HCT116 (cell line): Measurements from ENCODE around the gene CBX8.

Experiments
- CBX3 ChIP-seq: IDR thresholded peaks from 2 replicates; pipeline ENCODE4 v1.6.1; 2012; ENCODE audit warnings: low read depth
- CTCF ChIP-seq, 3 experiments: fragments of 200-600 bp in 1 of 3; sonication (generic) in 1 of 3; IDR thresholded peaks in 2 of 3; conservative IDR thresholded peaks in 1 of 3; 2 replicates each; pipeline ENCODE4 v1.5.1; 2012 to 2017; ENCODE audit warnings: low read depth in 2 of 3, low read length in 2 of 3, antibody characterized with exemption in 1 of 3, borderline replicate concordance in 1 of 3, control low read depth in 1 of 3, mild to moderate bottlenecking in 1 of 3, mixed read lengths in 1 of 3, mixed run types in 1 of 3, moderate library complexity in 1 of 3; ENCODE audit not compliant: insufficient read depth in 1 of 3
- EZH2 ChIP-seq: fragments of 200-600 bp; sonication (generic); IDR thresholded peaks from 2 replicates; pipeline ENCODE4 v1.6.1; 2017; ENCODE audit warnings: antibody characterized with exemption, mixed run types
- EZH2phosphoT487 ChIP-seq: fragments of 200-600 bp; IDR thresholded peaks from 2 replicates; pipeline ENCODE4 v1.6.1; 2018; ENCODE audit warnings: antibody characterized with exemption, borderline replicate concordance
- JUND ChIP-seq: IDR thresholded peaks from 2 replicates; pipeline ENCODE4 v1.6.1; 2012
- POLR2A ChIP-seq: IDR thresholded peaks from 2 replicates; pipeline ENCODE4 v1.7.0; 2011; ENCODE audit warnings: borderline replicate concordance; ENCODE audit not compliant: insufficient read depth, insufficient read length; ENCODE audit errors: extremely low read depth
- POLR2AphosphoS5 ChIP-seq: IDR thresholded peaks from 2 replicates; pipeline ENCODE4 v1.6.1; 2011; ENCODE audit warnings: mild to moderate bottlenecking, low read depth, low read length, moderate library complexity
- RAD21 ChIP-seq: IDR thresholded peaks from 2 replicates; pipeline ENCODE4 v1.6.1; 2012; ENCODE audit warnings: low read depth, mild to moderate bottlenecking
- REST ChIP-seq: IDR thresholded peaks from 2 replicates; pipeline ENCODE4 v1.6.1; 2012; ENCODE audit warnings: low read depth
- SIN3A ChIP-seq: IDR thresholded peaks from 2 replicates; pipeline ENCODE4 v1.6.1; 2012; ENCODE audit warnings: low read depth
- SP1 ChIP-seq: IDR thresholded peaks from 2 replicates; pipeline ENCODE4 v1.6.1; 2012; ENCODE audit warnings: low read depth
- TCF7L2 ChIP-seq: IDR thresholded peaks from 2 replicates; pipeline ENCODE4 v1.7.0; 2011; ENCODE audit warnings: borderline replicate concordance, inconsistent platforms; ENCODE audit not compliant: insufficient read depth, insufficient read length; ENCODE audit errors: extremely low read depth
- YY1 ChIP-seq: IDR thresholded peaks from 2 replicates; pipeline ENCODE4 v1.6.1; 2011; ENCODE audit warnings: low read length, low read depth, moderate library complexity, mild to moderate bottlenecking; ENCODE audit not compliant: insufficient replicate concordance; ENCODE audit errors: extremely low read depth
- ZBTB33 ChIP-seq: IDR thresholded peaks from 2 replicates; pipeline ENCODE4 v1.6.1; 2011; ENCODE audit warnings: mild to moderate bottlenecking, low read length, moderate library complexity; ENCODE audit not compliant: insufficient replicate concordance; ENCODE audit errors: extremely low read depth

DNA sequence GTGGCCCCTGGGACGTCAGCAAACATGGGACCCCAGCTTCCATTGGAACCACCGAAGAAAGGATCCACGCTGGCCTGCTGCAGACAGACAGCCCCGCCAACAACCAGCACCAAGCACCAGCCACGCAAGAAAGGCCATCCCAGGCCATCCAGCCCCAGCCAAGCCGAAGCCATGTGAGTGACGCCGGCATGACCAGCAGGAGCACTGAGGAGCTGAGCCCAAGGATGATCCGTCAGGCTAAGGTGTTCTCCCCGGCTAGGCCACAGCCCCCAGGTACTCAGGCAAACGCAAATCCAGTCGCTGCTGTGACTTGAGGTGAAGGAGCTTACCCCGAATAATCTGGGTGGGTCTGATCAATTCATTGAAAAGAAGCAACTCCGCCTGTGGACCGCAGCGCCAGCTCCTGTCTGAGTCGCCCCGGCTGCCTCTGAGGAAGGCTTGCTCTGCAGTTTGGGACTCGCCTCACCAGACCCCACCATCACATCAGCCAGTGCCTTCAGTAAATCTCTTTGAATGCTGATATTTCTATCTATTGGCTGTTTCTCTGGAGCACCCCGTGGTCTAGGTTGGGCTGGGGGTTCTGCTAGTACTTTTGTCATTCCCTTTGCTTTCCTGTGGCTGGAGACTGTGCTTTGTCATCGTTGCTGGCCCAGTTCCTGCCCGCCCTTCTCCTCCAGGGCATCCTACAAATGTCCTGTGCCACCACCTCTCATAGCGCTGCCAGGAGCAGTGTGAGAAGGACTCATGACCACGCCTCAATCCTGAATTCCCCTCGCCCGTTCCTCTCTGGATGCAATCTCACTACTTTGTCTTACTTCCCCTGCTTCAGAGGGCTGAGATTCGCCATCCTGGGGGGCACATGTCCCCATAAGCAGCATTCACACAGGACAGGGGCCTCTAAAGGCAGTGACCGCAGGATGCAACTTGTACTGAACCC, 27.0 kb downstream of the CBX8 start:
- TF ChIP-seq CTCF (IDR thresholded peaks at IDR 0.05 in 2 of 3, conservative IDR thresholded peaks at IDR 0.05 in 1 of 3; ENCODE audit: borderline replicate concordance in 1 of 3, insufficient read depth in 1 of 3, low read depth in 2 of 3, low read length in 2 of 3) (no peak), RAD21 (no peak), SIN3A (no peak), SP1 (no peak), REST (no peak), POLR2AphosphoS5 (no peak), TCF7L2 (no peak), EZH2 (no peak), POLR2A (no peak), JUND (no peak), CBX3 (no peak), EZH2phosphoT487 (no peak), YY1 (no peak), ZBTB33 (no peak)
